Urinary bladder (tissue), 4 donors: ENCODE measurements around the gene HAUS8. TPM values are rescaled to one million over a fixed set of nuclear protein-coding genes. Genes with fewer than 3 reads are reported as not detected.

Experiments used
- DNase-seq: peaks from one replicate; pipeline ENCODE4 v3.0.0-alpha.2; 2015; ENCODE audit errors: extremely low spot score
- H3K27ac ChIP-seq: one replicate; pipeline ENCODE4 v1.5.1; 2013; ENCODE audit warnings: low read depth, mild to moderate bottlenecking, moderate library complexity
- H3K36me3 ChIP-seq: one replicate; pipeline ENCODE4 v1.6.1; 2013; ENCODE audit warnings: mild to moderate bottlenecking, moderate library complexity; ENCODE audit not compliant: insufficient read depth
- H3K4me1 ChIP-seq: one replicate; pipeline ENCODE4 v1.6.1; 2013; ENCODE audit warnings: mild to moderate bottlenecking, moderate library complexity; ENCODE audit not compliant: insufficient read depth
- H3K4me3 ChIP-seq: one replicate; pipeline ENCODE4 v1.5.1; 2013; ENCODE audit warnings: low read depth, low read length
- WGBS: extraction: QIAGEN DNeasy Blood & Tissue Kit; methylation state at CpG from one replicate; pipeline ENCODE4 v1.1.7; 2013; 5-methylcytosine and 5-hydroxymethylcytosine counted together
- polyA plus RNA-seq: library from polyadenylated mRNA; stranded (reverse); fragments of 200-250 nt; gene quantifications from one replicate; pipeline ENCODE4 v1.2.3, GENCODE V29; 2013
- total RNA-seq: library from RNA; depleted of rRNA; stranded (reverse); fragments of >200 nt; gene quantifications from one replicate; pipeline ENCODE4 v1.2.3, GENCODE V29; 2014
- donor health status: healthy with polysubstance abuse.
- donor health status: healthy.

Gene HAUS8
- total and polyA plus RNA-seq, 2 donors, result 2.3 to 6.0 TPM

DNA sequence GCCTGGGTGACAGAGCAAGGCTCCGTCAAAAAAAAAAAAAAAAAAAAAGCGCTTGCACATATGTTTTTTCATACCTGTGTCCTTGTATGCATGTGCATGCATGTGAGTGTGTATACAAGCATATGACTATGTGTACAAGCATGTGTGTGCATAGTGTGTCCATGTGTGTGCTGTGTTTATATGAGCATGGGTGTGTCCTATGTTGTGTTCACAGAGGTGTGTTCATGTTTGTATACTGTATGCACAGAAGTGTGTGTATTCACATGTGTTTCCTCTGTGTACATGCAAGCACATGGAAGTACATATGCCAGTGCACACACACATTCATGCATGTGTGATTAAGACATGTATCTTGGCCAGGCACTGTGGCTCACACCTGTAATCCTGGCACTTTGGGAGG is 17.4 kb upstream of the HAUS8 start:
- WGBS, result 89% methylated on average over 2 of the region's 2 CpGs
- Histone ChIP-seq H3K4me3 (no peak overlapping the region), H3K27ac (no peak overlapping the region), H3K4me1 (no peaks in the 10 kb centered on the region), H3K36me3 (no peaks in the 10 kb centered on the region)
- no peak for DNase-seq

DNA sequence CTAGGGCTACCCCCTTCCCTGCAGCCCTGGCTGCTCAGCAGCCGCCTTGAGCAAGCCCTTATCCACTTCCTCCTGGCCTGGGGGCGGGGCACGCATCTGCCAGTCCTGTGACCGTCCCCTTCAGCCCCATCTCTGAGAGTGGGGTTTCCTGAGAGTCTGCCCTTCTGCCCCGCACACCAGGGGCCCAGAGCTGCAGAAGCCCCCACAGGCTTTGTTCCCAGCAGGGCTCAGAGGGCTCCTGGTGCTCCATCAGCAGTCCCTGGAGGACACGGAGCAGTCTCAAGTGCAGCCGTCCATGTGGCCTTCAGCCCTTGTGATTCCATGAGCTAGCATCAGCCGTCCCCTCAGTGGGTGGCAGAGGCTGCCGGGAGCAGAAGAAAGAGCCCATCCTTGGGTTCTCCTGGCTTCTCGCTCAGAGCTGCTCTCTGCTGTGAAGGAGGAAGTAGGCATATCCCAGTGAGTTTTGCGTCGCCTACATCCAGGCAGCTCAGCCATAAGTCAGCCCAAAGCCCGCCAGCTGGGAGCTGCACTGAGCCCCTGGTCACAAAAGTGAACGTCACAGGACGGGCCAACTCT is 16.6 kb upstream of the HAUS8 start:
- H3K4me1 ChIP-seq, result no peaks in the 10 kb centered on the region

DNA sequence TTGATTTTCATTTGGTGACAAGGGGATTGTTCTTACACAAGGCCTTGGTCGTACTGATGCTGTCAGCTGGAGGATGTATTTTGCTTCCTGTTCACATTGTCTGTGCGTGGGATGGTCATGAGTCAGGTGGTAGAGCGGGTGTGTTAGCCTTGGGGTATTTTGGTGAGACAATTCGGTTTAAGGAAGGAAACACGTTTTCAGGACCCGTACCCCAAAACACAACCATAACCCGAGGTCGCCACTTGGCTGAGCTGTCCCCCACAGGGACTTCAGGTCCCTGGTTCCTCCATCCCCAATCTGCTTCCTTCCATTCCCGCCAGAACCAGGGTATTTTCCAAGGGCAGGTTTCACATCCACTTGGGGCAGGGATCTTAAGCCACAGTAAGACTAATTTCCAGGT is 15.3 kb upstream of the HAUS8 start:
- no peaks in the 10 kb centered on the region for H3K4me1 ChIP-seq
- no peak overlapping the region for H3K27ac ChIP-seq
- 82% methylated on average over 9 of the region's 9 CpGs for WGBS
- DNase-seq, result no peak
- H3K4me3 ChIP-seq, result no peak overlapping the region
- H3K36me3 ChIP-seq, result no peaks in the 10 kb centered on the region

More for the DNA sequence above, 16.6 kb upstream of the HAUS8 start:
- no peak for DNase-seq
- Histone ChIP-seq H3K27ac (no peak overlapping the region), H3K36me3 (no peaks in the 10 kb centered on the region), H3K4me3 (no peak overlapping the region)
- WGBS, result 81% methylated on average over 15 of the region's 15 CpGs

- DNase-seq, result no peak
- no peak overlapping the region for H3K4me3 ChIP-seq
- H3K36me3 ChIP-seq, result no peaks in the 10 kb centered on the region
- H3K4me1 ChIP-seq, result no peaks in the 10 kb centered on the region
- no peak overlapping the region for H3K27ac ChIP-seq
- WGBS, result 80% methylated on average over 5 of the region's 5 CpGs
Measured at GRCh38 chr19:17088552-17088951, 13.3 kb upstream of the HAUS8 start.

DNA sequence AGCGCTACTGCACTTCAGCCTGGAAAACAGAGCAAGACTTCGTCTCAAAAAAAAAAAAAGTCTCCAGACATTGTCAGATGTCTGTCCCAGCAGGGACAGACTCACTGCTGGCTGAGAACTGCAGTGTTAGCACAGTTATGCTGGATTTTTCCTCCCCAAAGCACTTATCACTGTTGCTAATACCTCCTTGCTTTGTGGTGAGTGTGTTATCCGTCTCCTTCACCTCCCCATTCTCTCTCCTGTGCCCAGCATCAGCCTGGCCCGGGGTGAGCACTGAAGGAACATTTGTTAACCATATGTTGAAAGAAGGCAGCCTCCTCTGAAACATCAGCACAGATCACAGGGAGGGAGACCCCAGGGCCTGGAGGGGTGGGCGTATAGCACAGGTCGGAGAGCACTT is 11.6 kb upstream of the HAUS8 start:
- no peak overlapping the region for H3K27ac ChIP-seq
- WGBS, result 65% methylated on average over 6 of the region's 6 CpGs
- H3K4me1 ChIP-seq, result no peaks in the 10 kb centered on the region
- DNase-seq, result no peak
- no peaks in the 10 kb centered on the region for H3K36me3 ChIP-seq
- no peak overlapping the region for H3K4me3 ChIP-seq

GRCh38 chr19:17086120-17086519 is 10.9 kb upstream of the HAUS8 start:
- H3K4me3 ChIP-seq, result no peak overlapping the region
- no peak overlapping the region for H3K27ac ChIP-seq
- peaks cover 1% of the 10 kb centered on the region for H3K4me1 ChIP-seq
- WGBS, result 83% methylated on average over 14 of the region's 14 CpGs
- no peak for DNase-seq
- H3K36me3 ChIP-seq, result no peaks in the 10 kb centered on the region

GRCh38 chr19:17081672-17082630 is 6.7 kb upstream of the HAUS8 start:
- 58% methylated on average over 20 of the region's 20 CpGs for WGBS
- Histone ChIP-seq H3K4me3 (no peak overlapping the region), H3K27ac (no peak overlapping the region), H3K36me3 (no peaks in the 10 kb centered on the region), H3K4me1 (peaks cover 1% of the 10 kb centered on the region)
- DNase-seq, result no peak

DNA sequence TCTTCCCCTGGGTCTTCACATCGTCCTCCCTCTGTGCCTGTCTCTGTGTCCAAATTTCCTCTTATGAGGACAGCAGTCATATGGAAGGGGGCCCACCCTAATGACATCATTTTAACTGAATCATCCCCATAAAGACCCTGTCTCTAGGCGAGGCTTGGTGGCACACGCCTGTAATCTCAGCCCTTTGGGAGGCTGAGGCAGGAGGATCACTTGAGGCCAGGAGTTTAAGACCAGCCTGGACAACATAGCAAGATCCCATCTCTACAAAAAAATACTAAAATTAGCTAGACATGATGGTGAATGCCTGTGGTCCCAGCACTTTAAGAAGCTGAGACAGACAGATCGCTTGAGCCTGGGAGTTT is 5.2 kb upstream of the HAUS8 start:
- Histone ChIP-seq H3K27ac (peak overlapping the region; percentile 86), H3K4me1 (peaks cover 1% of the 10 kb centered on the region), H3K36me3 (no peaks in the 10 kb centered on the region), H3K4me3 (no peak overlapping the region)
- no peak for DNase-seq
- 56% methylated on average over 4 of the region's 4 CpGs for WGBS

GRCh38 chr19:17079710-17080439 is 4.6 kb upstream of the HAUS8 start:
- Histone ChIP-seq H3K4me1 (peaks cover 1% of the 10 kb centered on the region), H3K36me3 (no peaks in the 10 kb centered on the region), H3K4me3 (peak overlapping the region; percentile 19), H3K27ac (peak overlapping the region; percentile 86)
- WGBS, result 16% methylated on average over 28 of the region's 28 CpGs
- no peak for DNase-seq

GRCh38 chr19:17078920-17079709 is 3.9 kb upstream of the HAUS8 start:
- H3K4me3 ChIP-seq, result peak overlapping the region; percentile 19

DNA sequence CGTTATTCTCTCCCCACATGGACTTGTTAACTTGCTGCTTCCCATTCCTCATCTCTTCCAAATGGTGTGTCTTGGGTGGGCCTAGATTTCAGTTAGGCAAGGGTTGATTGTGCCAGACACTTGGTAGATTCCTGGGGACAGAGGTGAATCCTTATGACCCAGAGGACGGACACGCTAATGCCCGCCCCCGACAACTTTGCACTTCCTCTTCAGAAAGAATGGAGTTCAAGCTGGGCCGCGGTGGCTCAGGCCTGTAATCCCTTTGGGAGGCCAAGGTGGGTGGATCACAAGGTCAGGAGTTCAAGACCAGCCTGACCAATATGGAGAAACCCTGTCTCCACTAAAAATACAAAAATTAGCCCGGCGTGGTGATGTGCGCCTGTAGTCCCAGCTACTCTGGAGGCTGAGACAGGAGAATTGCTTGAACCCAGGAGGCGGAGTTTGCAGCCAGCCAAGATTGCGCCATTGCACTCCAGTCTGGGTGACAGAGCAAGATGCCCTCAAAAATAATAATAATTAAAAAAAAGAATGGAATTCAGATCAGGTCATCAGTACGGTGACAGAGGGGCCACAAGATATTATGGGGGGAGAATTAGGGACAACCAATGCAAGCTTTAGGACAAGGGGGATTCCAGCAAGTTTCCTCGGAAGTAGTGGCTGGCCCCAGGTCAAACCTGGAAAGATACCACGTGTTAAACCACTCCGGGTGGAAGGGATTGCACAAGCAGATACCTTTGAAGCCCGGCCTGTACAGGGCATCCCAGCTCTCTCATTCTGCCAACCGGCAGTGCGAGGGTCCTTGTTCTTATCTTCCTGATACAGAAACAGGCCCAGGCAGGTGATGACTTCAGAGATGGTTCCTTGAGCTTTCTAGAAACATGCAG is 3.0 kb upstream of the HAUS8 start:
- 83% methylated on average over 19 of the region's 19 CpGs for WGBS
- DNase-seq, result no peak
- Histone ChIP-seq H3K4me1 (peaks cover 1% of the 10 kb centered on the region), H3K36me3 (no peaks in the 10 kb centered on the region), H3K27ac (no peak overlapping the region), H3K4me3 (no peak overlapping the region)

More at GRCh38 chr19:17078920-17079709, 3.9 kb upstream of the HAUS8 start:
- peak overlapping the region; percentile 86 for H3K27ac ChIP-seq
- no peaks in the 10 kb centered on the region for H3K36me3 ChIP-seq
- WGBS, result 40% methylated on average over 19 of the region's 19 CpGs
- DNase-seq, result no peak
- peaks cover 1% of the 10 kb centered on the region for H3K4me1 ChIP-seq

DNA sequence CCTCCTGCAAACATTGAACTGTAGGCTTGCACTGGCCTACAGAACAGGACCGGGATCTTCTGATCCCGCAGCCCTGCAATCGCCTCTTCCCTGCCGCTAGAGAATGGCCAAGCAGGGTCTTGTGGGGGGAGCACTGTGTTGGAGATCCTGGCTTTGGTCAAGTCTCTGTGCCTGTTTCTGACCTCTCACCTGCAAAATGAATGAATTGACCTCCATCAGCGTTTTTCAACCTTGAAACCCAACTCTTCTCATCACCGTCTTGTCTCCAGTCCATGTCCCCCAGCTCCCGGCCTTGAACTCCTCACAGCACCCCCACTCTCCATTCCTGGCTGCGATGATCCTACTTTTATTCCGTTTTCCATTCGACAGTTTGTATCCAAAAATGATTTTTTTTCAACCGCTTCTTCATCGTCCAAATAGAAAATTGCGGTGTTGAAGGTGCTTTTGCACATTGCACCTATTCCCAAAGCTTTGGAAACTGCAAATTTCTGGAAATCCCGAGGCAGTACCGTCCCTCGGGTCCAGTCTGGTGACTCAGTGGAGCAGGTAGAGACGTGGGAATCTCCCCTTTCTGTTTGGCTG is 2.3 kb upstream of the HAUS8 start:
- no peak for DNase-seq
- Histone ChIP-seq H3K4me3 (no peak overlapping the region), H3K4me1 (peaks cover 1% of the 10 kb centered on the region), H3K36me3 (no peaks in the 10 kb centered on the region), H3K27ac (no peak overlapping the region)
- WGBS, result 84% methylated on average over 17 of the region's 17 CpGs
